GM19455 (cell line): ENCODE measurements around the gene FAM131C.
"Not testable (repeated sequence)": the region's sequence is repeated elsewhere in the genome, so short reads cannot be mapped to it uniquely, and the experiment has no call there.

Source experiments
- ATAC-seq: cut with Tn5 transposase; IDR thresholded peaks from one replicate; pipeline ENCODE4 v1.9.1; 2021; ENCODE audit not compliant: unreplicated experiment

Gene FAM131C

DNA sequence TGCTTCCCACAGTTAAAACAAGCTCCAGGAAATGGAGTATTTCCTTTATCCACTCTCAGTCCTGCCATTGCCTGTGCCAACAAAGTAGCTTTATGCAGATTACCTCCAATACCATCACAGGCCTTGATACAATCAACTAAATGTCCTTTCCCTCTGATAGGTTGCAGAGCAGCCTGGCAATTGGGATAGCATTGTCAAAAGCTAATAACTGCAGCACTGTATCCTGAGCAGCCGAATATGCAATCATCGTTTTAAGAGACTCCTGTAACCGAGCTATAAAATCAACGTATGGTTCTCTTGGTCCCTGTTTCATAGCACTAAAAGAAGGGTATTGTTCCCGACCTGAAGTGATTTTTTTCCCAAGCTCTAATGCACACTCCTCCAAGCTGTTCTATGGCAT, 33.6 kb upstream of the FAM131C start:
- not testable (repeated sequence) for ATAC-seq

DNA sequence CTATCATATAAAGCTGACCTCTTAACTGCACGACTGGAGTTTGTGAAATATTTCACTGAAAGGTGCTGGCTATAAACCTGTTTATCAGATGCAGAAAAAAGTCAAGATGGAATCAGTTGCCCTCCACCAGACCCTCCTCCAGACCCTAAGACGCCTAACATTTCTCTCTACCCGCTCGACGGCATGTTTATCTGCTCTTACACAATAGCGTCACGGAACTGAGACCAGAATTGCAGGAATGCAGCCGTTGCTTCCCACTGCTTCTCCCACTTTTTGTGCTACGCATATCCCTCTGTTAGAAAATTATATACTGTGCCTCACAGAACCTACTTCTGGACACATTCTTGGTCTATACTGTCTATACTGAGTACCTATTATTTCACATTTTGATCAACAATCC, 28.2 kb upstream of the FAM131C start:
- ATAC-seq = no peak

GRCh38 chr1:16099412-16099811, 26.0 kb upstream of the FAM131C start:
- no peak for ATAC-seq

DNA sequence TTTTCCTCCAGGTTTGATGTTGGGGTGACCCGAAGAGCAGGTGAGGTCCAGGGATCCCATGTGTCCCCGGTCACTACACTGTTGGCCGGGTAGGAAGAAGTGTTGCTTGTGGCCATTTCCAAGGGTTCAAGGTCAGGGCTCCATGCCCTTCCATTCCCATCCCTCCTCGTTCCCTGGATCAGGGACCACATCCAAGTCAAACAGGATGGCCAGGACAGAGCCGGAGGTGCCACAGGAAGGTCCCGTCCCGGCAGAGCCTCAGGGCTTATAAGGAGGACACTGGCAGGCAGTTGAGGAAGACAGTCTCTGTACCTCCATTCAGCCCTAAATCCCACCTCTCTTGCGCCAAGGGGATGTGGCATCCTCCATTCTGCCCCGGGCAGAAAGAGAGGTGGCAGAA, 22.0 kb upstream of the FAM131C start:
- ATAC-seq = no peak

DNA sequence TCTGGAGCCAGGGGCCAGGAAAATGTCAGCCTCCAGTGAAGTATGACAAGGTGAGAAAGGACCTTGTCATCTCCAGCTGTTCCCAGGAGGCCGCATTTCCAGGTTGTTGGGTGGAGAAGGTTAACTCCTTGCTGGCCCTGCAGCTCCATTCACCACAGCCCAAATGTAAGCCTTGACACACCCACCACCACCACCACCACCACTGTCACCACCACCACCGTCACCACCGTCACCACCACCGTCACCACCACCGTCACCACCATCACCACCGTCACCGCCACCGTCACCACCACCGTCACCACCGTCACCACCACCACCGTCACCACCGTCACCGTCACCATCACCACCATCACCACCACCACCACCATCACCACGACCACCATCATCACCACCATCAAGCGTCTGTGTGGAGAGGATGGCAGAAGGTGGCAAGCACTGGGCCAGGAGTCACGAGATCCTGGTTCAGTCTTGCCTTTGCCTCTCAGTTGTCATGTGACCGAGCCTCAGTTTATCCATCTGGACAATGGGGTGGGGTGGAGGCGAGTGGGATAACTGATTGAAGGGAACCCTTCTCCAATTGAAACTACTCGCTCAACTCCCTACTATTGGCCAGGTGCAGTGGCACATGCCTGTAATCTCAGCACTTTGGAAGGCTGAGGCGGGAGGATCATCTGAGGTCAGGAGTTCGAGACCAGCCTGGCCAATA, 21.2 kb upstream of the FAM131C start:
- no peak for ATAC-seq

GRCh38 chr1:16093611-16094010, 20.2 kb upstream of the FAM131C start:
- no peak for ATAC-seq

DNA sequence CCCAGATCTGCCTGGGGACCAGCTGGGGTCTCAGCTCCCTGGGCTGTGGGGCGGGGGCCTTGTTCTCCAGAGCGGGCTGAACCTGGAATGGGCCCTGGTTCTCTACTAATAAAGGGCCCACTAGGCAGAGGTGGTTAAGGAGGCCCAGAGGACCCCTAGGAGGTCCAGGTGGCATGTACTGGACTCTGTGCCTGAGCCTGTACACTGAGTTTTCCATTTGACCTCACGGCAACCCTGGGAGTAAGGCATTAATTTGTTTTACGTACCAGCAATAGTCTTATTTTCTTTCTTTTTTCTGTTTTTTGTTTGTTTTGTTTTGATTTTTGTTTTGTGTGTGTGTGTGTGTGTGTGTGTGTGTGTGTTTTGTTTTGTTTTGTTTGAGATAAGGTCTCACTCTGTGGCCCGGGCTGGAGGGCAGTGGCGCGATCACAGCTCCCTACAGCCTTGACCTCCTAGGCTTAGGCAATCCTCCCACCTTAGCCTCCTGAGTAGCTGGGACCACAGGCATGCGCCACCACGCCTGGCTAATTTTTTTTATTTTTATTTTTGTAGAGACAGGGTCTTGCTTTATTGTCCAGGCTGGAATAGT, 19.6 kb upstream of the FAM131C start:
- no peak for ATAC-seq

DNA sequence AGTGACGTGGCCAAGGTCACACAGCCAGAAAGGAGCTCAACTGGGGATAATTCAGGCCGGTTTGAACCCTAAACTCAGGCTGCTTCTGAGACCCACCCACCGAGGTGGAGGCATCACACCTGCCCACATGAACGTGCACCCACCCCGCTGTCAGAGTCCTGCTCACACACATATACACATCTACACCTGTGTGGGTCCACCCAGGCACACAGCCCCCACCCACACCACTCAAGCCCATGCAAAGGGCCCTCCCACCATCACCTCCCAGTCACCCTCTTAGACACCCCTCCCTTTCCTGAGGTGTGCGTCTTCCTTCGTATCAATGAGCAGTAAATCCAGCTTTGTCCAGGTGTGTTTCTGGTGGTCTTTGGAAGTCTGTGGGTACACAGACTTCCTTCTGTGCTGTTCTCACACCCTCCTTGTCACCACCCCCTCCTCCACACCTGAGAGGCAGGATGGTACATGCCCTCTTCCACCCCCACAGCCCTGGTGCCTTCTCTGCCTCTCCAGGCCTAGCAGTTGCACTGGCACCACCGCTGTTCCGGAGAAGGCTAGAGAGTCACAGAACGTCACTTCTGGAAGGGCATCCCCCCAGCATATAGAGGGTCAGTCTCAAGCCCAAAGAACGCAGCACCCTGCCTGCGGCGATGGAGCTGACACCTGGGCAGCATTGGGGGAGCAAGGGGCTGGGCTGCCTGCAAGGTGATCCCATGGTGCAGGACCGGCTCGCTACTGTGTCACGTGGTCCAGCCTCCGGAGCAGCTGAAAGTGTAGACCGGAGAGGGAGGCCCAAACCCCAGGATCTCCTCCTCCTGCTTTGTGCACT, 18.9 kb upstream of the FAM131C start:
- ATAC-seq = no peak

GRCh38 chr1:16091296-16091695, 17.8 kb upstream of the FAM131C start:
- ATAC-seq = no peak

GRCh38 chr1:16090076-16090826, 16.8 kb upstream of the FAM131C start:
- ATAC-seq = no peak

DNA sequence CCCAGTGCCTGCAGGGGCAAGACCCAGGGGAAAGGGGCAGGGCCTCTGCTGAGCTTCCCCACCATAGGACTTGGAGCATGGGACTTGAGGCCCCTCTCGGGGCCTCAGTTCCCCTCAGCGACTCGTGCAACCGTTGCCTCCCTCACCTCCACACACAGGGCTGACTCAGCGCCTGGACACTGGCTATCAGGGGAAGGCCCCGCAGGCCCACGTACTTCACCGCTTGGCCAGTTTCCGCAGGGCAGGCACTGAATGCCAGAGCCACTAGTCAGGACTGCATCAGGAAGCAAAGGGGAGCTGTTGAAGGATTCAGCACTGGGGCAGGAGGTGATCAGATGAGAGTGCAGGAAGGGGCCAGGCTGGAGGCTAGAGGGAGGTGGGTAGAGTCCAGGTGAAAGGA, 15.5 kb upstream of the FAM131C start:
- ATAC-seq = no peak

DNA sequence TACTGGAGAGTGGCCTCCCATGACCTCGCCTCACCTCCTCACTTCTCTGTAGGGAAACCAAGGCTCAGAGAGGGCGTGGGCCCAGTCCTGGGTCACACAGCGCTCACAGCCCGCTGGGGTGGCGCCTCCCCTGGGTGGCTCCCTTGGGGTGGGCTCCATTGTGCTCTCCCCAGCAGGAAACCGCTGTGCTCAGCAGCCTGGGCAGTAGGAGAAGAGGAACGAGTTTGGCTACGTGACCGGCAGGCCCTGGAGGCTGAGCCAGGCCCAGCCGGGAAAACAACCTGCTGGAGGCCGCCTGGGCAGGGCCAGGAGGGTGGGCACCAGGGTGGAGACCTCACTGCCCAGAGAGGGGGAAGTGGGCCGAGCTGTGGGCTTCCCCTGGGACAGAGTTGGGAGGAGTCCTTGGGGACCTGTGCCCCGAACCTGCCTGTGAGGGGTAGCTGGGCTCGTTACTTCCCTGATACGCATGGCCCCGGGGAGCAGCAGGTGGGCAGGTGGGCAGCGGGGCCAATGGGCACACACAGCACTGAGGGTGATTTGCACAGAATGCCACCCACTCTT, 15.0 kb upstream of the FAM131C start:
- ATAC-seq = no peak

DNA sequence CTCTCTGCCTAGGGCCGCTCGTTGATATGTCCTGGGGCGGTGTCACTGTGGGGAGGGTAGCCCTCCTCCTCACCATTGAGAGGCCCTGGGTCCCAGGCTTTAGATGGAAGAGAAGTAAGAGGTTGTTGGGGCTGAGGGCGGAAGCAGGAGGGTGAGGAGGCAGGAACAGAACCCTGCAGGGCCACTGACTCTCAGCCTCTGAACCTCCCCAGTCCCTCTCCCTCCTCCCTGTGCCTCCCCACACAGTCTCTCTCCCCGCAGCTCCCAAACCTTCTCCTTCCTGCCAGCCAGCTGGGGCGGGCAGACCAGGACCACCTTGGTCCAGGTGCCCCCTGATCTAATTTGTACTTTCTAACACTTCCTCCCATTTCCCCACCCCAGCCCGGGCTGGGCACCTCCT, 14.3 kb upstream of the FAM131C start:
- ATAC-seq = no peak

DNA sequence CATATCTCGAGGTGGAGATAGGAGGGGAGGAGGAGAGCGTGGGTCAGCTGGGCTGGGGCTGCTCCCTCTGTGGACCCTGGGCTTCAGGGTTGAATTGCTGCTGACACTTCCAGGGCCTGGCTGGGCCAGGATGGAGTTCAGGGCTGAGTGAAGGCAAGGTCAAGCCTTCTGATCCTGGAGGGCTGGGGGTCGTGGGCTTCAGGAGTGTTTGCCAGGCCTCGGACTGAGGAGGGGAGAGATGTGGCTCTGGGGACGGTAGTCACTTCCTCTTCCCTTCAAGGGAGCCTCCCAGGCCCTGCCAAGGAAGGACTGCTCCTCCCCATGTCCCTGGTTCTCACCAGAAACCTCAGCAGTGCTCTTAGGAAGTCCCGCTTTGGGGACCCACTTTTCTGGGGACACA, 12.1 kb upstream of the FAM131C start:
- no peak for ATAC-seq

- ATAC-seq = no peak
Measured at GRCh38 chr1:16083486-16083885, 10.0 kb upstream of the FAM131C start.

GRCh38 chr1:16082283-16083038, 9.0 kb upstream of the FAM131C start:
- ATAC-seq = no peak

DNA sequence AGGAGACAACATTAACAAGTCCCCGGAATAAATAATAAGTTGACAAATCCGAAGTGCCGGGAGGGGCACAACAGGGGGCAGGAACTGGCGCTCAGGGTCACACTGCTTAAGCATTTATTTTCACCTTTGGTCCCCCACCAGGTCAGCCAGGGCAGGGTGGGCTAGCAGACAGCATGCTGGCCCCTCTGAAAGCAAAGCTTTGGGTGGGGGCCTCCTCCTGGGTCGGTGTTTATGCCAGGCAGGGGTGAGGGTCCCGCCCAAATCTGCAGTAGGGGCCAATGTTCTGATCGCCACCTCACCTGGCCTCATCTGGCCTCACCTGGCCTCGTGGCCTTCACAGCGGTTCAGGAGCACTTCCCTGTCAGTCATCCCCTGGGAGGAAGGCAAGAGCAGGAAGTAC, 8.2 kb upstream of the FAM131C start:
- ATAC-seq = no peak

DNA sequence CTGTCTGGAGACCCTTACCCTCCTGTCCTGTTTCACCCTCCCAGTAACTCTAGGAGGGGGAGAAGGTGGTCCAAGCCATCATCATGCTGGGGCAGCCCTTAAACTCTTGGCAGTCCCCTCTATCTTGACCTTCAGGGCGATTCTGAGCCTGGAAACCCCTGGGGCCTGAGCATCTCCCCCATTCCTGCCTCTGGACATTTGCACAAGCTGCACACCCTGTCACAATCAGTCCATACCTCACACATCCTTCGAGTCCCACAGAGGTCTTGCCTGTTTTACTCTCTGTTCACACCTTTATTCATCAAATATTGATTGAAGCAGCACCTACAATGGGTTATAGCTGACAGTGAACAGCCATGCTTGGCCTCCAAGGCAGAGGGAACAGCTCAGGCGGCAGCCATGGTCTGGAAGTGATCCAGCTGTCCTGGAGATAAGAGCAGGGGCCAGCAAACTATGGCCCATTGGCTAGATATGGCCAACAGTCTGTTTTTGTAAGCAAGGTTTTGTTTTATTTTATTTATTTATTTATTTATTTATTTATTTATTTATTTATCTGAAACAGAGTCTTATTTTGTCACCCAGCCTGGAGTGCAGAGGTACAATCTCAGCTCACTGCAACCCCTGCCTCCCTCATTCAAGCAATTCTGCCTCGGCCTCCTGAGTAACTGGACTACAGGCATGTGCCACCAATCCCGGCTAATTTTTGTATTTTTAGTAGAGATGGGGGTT, 7.1 kb upstream of the FAM131C start:
- ATAC-seq = no peak

DNA sequence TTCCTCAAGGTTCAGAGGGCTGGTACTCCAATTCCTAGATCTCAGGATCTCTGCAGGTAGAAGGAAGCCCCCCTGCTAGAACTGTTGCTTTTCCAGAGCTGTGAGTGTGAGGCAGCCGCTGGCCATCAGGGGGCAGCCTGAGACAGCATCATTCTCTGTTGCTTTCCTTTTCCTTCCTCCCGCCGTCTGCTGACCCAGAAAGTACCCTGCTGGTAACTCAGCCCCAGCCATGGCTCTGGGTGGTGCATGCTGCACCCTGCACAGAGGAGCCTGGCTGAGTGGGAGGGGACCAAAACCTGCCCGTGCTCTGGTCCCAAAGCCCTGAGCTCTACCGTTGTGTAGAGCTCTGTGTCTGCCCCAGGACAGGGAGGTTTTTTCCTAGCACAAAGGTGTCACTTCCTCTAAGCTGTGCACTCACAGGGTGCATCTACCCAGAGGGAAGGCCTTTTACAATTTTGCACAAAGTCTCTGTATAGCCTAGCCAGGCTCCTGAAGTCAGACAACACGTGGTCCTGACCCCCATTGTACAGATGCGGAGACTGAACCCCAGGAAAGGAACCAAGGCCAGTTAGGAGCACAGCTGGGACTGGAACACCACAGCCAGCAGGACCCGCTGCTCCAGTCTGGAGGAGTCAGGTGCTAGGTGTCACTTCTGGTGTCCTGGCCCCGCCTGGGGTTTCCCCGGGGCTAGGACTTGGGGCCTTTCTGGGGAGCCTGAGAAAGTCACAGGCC, 5.6 kb upstream of the FAM131C start:
- ATAC-seq = no peak
